Neural progenitor cell (in vitro differentiated cells): Measurements from ENCODE around the gene ZNF521.

Experiments used
- EZH2 ChIP-seq: fragments of 200-600 bp; sonication (generic); IDR thresholded peaks from 2 replicates; pipeline ENCODE4 v1.6.1; 2017; ENCODE audit warnings: antibody characterized with exemption, mild to moderate bottlenecking, moderate library complexity
- EZH2phosphoT487 ChIP-seq: fragments of 200-600 bp; sonication (generic); IDR thresholded peaks from 2 replicates; pipeline ENCODE4 v1.6.1; 2017; ENCODE audit warnings: antibody characterized with exemption
- TF ChIP-seq, protein P1 (sequence below): fragments of 200-600 bp; sonication (generic); IDR thresholded peaks from 2 replicates; pipeline ENCODE4 v1.5.1; 2017; ENCODE audit warnings: antibody characterized with exemption, mild to moderate bottlenecking

- no peak for TF ChIP-seq EZH2
- TF ChIP-seq, protein P1, sequence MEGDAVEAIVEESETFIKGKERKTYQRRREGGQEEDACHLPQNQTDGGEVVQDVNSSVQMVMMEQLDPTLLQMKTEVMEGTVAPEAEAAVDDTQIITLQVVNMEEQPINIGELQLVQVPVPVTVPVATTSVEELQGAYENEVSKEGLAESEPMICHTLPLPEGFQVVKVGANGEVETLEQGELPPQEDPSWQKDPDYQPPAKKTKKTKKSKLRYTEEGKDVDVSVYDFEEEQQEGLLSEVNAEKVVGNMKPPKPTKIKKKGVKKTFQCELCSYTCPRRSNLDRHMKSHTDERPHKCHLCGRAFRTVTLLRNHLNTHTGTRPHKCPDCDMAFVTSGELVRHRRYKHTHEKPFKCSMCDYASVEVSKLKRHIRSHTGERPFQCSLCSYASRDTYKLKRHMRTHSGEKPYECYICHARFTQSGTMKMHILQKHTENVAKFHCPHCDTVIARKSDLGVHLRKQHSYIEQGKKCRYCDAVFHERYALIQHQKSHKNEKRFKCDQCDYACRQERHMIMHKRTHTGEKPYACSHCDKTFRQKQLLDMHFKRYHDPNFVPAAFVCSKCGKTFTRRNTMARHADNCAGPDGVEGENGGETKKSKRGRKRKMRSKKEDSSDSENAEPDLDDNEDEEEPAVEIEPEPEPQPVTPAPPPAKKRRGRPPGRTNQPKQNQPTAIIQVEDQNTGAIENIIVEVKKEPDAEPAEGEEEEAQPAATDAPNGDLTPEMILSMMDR: no peak
- TF ChIP-seq EZH2phosphoT487: no peak
These were observed 170.0 kb downstream of the ZNF521 start for GRCh38 chr18:25181993-25182392.
